CD4-positive, alpha-beta T cell treated with Interferon gamma for 1 hour (primary cell): ENCODE measurements around the gene ATF5.

Experiments
- DNase-seq: peaks from one replicate; pipeline ENCODE4 v3.0.0-alpha.2; 2020

ATF5 gene

DNA sequence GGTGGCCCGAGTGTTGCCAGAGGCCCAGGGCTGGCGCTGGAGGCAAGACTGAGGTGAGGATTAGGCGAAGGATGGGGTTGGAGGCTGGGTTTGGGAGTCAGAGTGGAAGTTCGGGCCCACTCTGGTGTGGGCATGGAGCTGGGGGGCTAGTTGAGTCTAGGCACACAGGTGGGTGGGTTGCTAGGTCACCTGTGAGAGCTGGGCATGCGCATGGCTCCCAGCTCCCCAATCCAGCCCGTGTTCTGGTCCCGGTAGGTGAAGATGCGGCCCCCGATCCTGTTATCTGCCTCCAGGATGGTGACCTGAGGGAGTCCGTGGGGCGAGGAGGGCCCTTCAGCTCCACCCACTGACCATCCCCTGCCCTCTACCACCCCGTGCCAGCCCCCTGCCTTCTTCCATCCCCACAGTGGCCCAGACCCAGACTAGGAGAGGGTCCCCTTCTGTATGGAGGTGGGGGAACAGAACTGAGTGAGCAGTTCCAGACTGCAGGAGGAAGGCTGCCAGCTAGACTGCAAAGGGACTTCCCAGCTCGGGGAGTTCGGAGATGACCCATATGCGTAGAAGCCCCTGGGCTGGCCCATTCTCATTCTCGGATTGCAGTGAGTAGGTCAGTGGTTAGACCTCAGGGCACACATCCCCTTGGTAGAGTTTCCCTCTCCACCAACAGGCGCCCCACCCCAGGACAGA lies 34.0 kb upstream of the ATF5 start:
- peak; percentile 56 for DNase-seq

DNA sequence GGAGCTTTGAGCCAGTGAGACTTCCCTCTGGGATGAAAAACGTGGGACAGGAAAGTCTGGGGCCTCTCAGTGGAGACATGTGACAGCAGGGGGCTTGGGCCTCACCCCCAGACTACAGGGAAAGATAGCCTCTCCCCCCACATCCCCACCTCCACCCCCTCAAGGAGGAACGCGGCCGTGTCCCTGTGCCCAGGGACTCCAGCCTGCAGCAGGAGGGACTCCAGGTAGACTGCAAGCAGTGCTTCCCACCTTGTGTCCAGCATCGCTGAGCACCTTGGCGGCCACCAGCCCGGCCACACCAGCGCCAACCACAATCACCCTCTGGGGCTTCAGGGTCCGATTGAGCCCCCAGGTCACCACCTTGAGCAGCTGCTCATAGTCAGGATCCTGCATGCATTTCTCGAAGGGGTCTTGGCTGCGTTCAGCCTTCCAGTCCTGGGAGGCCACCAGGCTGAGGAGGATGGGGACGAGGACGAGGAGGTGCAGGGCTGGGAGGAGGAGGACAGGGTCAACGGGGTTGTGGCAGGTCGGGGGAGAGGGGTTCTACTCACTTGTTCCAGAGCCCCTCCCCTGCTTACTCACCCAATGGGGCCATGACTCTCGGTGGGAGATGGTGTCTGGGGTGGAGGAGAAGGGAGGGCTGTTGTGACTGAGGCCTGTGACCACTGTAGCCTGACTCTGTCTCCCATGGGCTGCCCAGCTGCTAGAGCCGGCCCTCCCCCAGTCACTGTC lies 33.3 kb upstream of the ATF5 start:
- DNase-seq = no peak

DNA sequence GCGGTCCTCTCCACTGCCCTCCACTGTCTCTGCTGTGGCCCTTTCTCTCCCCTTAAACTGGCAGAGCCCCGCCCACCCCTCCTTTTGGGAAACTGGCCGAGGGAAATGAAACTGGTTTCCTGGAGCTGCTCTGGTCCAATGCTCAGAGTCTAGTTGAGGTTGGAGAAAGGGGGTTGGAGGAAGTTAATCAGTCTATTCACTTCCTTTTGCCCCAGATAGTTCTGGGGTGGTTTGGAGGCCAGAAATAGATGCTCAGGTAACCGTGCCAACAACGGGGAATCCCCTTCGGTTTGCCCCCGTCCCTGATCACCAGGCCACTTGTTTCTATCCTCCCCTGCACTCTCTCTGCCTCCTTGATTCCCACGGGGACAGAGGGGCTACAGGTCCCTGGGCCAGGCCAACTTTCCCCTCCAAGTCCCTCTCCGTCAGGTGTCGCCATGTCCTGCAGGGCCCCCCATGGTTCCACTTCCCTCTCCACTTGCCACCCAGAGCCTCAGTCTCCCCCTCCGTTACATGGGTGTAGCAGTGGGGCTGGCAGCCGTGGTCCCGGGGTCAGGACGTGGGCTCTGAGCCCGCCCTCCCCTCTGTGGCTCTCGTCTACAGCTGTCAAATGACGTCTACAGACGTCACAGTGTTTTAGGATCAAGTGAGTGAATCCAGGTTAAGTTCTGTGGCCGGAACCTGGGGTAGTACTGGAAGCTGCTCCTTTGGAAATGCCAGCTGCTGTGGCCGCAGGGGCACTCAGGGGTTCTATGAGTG lies 32.0 kb upstream of the ATF5 start, which contains the start of gene IL4I1:
Gene IL4I1 (minus strand): TSS at position 25 of the 759 bp plus-strand sequence. CDS start 727 bp downstream, outside the sequence.
- peak; percentile 79 for DNase-seq

DNA sequence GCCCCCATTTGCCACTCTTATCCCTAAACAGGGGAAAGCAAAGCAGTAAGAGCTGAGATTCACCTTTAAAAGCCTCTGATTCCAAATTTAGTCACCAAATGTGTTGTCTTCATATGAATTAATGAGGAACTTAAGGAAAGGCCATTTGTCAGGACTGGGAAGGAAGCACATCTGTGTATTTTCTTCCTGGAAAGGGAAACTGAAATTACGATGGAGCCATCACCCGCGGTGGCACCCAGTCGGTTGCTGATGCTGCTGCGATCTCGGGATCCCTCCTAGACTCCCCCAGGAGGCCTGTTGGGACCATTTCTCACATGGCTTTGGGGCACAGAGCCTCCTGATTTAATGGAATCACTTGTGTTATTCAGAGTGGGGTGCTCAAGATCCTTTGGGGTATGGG lies 24.9 kb upstream of the ATF5 start:
- no peak for DNase-seq

DNA sequence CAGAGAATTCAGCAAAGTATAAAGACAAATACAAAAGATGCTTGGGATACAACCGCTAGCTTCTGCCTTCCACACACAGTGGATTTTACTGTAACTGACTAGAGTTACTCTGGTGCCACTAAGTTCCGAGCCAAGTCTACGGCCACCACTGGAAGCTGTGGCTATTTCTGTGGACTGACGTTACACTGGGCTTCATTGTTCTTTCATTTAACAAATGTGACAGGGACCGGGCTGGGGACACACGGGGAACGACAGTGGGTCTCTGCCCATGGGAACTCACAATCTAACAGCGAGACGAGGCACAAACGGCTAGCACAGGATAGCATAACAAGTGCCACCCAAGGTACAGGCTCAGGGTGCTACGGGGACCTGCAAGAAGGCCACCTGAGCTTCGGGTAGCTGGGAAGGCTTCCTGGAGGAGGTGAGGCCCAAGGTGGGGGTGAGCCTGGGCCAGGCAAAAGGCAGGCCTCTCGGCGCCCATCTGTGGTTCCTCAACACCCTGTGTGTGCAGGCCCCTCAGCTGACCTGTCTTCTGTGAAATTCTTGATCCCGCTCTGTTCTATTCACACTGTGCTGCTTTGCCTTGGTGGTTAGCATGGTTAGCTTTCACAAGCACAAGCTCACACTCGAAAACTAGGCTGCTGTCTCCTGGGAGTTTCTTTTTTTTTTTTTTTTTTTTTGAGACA lies 22.0 kb upstream of the ATF5 start:
- no peak for DNase-seq

DNA sequence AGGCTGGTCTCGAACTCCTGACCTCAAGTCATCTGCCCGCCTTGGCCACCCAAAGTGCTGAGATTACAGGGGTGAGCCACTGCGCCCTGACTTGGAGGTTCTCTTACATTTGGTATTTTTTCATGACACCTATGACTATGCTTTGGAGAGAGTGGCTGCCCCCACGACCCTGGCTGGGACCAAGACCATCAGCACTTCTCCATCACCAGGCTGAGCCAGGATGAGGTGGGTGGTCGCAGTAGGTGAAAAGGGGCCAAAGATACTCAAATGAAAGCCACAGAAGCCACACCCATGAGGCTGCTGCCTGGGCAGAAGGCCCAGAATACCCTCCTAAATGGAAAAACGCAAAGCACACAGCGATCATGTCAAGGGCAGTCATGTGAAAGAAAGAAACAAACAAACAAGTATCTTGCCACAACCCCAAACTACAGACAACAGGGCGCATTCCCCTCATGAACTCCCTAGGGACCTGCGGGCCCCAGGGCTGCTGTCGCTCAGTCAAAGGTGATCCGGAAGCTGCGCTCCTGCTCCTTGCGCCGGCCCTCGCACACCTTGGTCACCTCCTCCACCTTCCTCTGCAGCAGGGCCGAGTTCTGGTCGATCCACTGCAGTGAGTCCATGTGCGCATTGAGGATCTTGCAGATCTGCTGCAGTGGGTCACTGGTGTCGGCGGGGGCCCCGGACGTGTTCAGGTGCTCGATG lies 21.1 kb upstream of the ATF5 start:
- DNase-seq = peak; percentile 31

DNA sequence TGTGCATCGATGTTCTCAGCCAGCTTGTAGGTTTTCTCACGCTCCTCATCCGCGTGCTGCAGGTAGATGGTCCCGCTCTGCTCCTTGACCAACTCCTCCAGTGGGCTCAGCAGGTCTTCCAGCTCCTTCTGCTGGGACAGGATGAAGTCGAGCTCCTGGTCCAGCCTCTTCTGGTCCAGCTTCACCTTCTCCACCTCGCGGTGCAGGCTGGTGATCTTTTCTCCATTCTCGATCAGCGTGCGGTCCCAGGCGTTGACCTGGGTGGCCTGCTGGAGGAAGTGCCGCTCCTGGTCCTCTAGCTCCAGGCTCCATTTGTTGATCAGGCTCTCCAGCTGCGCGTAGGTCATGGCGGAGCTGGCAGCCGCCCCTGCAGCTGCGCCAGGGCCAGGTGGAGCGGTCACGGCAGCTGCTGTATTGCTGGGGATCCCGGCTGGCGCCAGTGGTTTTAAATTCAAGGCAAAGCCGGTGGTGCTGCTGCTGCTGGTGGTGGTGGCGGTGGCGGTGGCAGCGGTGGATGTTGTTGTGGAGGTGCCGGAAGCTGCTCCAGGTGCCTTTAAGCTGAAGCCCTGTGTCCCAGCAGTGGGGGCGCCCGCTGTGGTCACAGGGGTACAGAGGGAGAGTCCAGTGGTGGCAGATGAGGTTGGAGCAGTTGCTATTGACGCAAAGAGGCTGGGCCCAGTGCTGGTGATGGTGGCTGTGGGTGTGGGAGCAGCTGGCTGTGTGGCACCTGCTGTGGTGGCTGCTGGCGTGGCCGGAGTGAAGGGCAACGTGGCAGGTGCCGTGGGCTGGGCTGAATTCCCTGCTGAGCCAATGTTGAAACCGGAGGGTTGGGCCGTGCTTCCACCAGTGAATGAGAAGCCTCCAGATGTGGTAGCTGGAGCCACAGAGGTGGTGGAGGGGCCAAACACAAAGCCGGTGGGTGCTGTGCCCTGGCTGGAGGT lies 20.3 kb upstream of the ATF5 start:
- no peak for DNase-seq

DNA sequence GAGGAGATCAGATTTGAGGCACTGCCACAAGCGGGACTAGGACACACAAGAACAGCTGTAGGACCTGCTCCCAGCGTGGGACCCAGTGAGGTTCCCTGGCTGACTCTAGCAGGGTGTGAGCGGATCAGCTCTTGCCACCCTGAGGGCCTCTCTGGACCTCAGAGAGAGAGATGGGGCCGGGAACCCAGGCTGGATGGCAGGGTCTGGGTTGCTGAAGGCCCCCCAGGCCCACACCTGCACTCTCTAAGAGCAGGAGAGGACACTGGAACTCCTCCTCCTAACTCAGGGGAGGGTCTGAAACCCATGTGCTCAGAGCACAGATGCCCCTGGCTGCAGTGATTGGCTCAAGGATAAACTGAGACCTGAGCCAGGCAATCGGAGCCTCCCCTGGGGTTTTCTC lies 18.8 kb upstream of the ATF5 start:
- no peak for DNase-seq

DNA sequence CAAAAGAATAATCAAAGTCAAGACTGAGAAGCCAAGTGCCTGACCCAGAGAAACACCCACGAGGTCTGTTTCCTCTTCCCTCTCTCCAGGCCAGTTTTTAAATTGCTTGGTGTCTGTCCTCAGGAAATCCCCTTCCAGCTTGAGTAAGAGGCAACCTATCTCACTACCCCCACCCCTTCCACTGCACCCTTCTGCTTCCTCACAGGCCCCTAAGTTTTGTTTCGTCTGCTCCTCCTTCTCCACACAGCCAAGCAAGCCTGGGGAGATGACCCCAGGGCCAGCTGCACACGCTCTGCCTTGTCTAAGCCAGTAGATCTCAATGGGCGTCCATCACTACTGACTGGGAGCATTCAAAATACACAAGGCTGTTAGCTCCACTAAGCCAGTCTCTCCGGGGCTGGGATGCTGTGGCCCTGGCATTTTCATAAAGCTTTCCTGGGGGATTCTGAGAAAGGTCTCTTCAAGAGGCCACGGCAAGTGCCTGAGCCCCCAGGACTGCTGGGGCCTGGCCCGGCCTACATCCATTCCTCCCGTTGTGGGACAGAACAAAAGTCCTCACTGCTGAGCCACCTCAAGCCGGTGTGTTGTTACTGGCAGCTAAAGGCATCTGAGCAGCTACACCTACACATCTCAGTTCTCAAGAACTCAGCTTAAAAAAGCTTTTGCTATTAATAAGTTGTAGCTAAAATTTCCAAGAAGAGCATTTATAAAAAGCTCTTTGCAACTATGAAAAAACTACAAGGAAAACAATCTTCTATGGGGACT lies 17.4 kb upstream of the ATF5 start:
- peak; percentile 51 for DNase-seq

DNA sequence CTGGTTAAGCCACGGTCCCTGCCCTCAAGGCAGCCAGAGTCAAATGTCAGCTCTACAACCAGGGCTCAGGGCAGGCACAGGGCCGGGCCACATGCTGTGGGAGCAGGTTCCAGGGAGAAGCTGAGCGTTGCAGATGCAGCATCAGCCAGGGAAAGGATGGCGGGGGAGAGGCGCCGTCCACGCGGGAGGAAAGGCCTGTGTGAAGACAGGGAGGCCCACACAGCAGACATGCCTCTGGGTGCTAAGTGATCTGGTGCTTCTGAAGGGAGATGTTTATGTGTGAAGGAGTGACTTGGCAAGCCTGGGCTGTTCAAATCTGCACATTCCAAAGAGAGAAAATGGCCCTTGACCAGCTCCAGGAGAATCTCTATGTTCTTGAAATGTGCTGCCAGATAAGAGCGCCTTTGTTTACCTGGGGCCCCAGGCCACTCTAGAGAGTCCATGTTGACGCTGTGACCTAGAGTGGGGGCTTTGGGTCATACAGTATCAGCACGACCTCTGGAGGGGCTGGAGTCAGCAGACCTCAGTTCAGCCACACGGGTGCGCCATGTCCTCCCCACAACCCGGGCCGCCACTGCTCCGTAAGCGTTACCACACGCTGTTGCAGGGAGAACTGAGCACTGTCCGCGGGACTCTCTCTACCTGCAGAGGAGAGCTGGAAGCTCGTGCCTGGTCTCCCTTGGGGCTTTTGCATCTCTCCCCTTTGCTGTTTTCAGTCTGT lies 15.9 kb upstream of the ATF5 start:
- no peak for DNase-seq

DNA sequence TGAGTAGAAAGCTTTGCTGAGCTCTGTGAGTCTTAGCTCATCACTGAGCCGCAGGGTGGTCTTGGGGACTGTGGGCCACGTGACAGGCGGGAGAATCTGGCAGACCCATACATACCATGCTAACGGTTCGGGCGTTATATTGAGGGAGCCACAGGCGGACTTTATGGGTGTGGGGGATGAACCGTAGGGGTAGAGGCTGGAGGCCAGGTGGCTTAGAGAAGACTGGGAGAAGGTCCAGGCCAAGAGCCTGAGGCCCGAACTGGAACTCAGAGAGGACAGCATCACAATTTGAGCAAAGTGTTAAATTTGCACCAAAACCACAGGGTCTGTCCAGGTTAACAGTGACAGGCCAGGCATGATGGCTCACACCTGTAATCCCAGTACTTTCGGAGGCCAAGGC lies 15.3 kb upstream of the ATF5 start:
- DNase-seq = no peak

DNA sequence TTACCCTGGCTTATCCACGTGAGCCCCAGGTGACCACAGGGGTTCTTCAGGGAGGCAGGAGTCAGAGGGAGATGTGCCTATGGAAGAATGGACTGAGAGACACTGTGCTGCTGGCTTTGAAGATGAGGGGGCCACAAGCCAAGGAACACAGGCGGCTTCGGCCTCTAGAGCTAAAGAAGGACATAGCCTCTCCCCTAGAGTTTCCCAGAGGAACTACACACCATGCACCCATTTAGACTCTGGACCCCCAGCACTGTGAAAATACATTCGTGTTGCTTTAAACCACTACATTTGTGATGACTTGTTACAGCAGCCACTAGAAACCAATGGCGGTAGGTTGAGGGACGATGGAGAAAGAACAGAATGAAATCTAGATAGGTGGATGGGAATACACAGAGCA lies 13.7 kb upstream of the ATF5 start:
- DNase-seq = no peak

DNA sequence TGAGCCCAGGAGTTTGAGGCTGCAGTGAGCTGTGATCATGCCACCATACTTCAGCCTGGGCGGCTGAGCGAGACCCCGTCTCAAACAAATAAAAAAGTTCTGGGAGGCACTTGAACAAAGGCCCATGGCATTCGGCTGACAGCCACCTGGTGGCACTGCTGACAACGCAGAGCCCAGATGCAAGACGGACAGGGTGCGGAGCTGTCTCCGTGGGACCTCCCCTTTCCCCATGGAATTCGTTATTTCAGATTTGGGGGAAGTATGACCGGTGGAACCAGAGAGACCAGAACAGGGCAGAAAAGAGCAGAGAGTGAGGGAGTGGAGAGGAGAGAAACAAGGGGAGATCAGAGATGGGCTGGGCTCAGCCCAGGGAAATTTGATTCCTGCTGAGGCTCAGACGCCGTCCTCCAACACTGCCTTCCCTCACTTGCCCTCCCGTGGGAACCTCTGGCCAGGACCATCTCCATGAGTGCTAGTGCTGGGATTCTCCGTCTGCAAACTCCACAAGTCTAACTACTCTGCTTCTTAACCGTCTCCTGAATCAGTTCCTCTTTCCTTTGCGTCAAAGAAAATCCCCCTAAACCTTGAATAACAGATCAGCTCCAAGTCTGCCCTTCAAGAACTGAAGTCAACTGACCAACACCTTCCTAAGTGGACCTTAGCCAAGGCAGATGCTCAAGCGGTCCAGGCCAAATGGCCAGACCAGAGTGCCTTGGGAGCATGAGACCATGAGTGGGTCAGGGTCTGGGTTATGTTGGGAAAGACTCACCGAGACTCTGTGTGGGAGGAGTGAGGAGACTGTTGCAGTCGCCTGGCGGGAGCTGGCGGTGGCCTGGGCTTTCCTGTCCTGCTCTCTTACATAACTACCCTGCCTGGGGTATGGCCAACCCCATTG lies 11.9 kb upstream of the ATF5 start:
- no peak for DNase-seq

DNA sequence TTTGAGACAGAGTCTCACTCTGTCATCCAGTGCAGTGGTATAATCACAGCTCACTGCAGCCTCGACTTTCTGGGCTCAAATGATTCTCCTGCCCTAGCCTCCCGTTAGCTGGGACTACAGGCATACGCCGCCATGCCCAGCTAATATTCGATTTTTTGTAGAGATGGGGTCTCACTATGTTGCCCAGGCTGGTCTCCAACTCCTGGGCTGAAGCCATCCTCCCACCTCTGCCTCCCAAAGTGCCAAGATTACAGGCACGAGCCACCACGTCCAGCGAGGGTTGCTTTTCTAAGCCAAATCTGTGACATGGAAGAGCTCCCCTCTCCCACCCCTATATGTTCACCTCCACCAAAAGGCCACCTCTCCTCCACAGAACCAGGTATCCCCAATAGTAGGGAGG lies 10.9 kb upstream of the ATF5 start:
- DNase-seq = no peak

DNA sequence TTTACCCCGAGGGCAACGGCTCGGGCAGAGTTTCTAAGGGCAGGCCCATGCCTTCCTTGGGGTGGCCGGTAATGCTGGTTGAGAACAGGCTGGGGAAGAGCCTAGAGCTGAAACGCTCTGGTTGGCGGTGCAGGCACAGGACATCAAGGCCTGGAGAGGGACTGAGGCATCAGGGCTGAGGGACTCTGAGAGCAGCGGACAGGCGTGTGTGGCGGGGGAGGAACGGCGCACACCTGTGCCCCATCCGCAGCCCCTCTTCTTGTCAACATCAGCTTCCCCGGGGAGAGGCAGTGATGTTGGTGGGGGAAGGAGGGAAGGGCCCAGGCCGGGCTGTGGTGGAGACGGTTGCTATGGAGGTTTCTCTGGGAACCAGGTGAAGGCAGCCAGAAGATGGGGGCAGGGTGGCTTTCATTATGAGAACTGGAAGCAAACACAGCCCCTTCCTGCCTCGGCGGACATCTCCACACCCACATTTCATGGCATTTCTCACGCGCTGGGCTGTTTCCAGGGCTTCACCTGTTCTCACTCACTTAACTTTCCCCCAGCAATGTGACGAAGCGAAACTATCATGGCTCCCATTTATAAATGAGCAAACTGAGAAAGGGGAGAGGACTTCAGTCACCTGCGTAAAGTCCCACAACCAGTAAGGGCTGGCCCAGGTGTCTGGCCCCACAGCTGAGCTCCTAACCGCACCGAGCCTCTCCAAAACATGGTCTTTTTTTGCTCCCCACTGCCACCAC lies 8.2 kb upstream of the ATF5 start:
- no peak for DNase-seq

DNA sequence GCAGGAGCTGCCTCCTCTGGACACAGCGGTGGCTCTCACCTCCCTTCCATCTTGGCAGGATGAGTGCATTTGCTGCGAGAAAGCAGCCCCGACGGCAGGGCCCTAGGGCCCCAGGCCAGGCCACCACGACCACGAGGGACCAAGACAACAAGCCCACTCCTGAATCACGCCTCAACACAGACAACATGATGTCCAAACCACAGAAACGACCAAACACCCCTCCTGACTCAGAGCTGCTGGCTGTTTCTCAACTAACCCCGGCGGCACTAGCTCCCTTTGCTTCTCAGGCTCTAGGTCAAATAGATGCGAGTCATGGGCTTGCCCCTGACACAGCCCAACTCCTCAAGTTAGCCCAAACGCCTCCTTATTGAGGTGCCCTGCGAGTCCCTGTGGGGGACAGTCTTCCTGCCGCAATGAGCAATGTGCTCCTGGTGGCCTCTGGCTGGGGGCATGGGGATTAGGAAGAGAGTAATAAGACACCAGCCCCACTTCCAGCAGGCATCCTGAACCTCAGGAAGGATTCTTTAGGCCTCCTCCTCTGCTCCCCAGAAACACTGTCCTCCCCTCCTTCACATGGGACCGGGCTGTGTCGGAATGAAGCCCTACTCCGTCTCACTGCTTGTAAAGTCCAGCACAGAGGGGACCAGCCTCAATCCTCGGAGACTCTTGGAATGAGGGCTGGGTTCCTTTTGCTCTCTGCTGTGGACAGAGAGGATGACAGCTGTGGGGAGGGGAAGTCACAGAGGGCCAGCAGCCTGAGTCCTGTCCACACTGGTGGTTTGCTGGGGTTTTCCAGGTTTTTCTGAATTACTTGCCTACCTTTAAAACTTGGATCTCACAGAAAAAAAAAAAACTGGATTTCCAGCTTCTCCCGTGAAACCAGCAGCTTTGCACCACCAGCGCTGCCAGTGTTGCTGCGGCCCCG lies 6.9 kb upstream of the ATF5 start:
- no peak for DNase-seq
